CD4-positive, alpha-beta T cell treated with Interleukin-15 for 1 hour (primary cell): Measurements from ENCODE around the gene SLC25A27.

Experiments used
- DNase-seq: peaks from one replicate; pipeline ENCODE4 v3.0.0-alpha.2; 2020

The SLC25A27 gene

DNA sequence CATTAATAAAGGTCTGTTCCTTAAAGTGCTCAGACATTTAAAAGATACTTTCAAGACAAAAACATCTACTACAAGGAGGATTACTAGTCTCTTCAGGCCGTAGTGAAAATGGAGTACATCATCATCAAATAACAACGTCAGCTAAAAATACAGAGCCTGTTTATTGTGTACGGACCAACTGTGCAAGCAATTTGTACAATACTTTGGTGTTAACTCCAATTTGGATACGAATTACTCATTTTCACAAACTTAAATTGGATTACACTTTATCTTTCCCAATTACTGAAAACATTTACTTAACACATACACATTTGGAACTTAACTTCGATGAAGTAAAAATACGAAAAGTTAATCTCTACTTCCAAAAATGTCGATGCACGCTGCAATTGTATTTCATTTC lies 959 bp upstream of the SLC25A27 start:
- DNase-seq = no peak

DNA sequence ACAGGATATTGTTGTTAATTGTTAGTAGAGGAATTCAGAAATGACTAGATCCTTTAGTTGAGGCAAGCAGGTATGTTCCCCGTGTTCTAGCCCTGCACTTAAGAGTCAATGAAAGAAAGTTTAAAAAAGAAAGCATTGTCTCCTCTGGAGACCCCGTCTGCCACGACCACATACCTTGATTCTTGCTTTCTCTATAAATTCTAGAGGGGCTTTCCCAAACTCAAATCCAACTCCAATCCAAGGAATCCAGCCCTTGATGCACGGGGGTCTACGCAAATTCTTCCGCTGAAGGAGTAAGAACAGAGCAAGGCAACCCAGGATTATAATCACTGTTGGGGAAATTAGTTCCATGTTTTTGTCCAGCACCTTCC lies 558 bp upstream of the SLC25A27 start:
- DNase-seq = no peak

DNA sequence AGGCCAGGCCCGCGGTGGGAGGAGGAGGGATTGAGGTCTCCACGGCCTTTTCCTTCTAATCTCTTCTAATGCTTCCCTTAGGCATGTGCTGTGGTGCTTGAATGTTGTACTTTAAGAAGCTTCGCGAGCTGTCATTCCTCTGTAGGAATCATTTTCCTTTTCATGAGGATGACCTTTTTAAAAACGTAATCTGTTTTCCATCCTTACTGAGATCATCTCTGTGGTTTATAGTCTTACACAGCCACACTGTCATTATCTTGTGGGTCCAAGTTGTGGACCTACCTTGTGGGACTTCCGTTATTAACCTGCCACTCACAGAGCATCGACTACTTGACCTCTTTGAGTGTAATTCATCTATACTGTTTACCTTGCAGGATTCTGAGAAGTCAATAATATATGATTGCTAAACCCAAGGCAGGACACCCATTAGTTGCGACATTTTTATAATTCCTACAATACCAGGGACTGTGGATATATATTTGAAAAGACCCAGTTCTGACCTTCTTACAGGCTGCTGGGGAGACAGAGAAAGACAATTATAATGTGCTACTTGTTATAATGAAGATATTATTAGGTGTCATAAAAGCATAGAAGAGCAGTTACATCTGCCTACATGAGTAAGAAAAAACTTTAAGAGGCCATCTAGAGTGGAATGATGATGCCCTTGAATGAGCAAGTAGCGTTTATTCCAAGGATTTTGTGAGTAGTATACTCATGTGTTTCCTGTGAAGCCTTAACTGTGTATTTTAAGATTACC lies 842 bp downstream of the SLC25A27 start:
- no peak for DNase-seq

DNA sequence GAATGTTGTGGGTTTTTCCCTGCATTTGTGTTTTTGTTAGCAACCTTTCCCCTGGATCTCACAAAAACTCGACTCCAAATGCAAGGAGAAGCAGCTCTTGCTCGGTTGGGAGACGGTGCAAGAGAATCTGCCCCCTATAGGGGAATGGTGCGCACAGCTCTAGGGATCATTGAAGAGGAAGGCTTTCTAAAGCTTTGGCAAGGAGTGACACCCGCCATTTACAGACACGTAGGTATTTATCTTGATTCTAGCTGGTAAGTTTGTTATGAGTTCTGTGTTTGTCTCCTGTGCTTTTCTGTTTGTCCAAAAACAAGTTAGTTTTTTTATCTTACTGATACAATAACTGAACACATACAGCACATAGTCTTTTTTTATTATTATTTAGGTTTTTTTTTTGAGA lies 3.0 kb downstream of the SLC25A27 start:
- no peak for DNase-seq

DNA sequence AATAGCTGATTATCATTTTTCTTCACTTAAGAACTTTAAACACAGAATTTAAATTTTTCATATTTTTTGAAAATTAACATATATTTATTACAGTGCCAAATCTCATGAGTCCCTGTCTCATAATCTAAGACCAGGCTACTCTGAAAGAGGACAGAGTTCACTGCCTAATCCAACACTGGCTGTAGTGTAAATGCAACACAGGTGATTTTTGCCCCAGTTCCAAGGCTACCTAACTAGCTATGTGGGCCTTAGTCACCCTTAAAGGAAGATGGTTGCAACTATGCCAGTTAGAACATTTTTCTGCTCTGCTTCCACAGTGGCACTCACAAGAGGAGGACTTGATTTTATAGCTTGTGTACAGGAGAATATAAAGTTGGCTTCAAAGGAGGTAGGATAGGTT lies 4.9 kb downstream of the SLC25A27 start:
- DNase-seq = no peak

DNA sequence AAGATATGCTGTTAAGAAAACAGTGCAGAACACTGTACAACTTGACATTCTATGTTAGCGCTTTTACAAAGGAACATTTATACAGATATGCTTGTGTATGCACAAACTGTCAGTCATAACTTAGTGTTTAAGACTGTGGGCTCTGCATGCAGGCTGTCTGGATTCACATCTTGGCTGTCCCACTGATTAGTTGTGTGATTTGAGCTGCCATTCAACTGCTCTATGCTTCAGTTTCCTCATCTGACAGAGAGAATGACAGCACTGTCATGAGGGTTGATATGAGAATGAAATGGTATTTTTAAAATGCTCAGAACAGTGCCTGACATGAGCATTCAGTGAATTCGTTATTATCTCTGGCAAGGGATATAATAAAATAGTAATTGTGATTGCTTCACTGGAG lies 8.7 kb downstream of the SLC25A27 start:
- no peak for DNase-seq

DNA sequence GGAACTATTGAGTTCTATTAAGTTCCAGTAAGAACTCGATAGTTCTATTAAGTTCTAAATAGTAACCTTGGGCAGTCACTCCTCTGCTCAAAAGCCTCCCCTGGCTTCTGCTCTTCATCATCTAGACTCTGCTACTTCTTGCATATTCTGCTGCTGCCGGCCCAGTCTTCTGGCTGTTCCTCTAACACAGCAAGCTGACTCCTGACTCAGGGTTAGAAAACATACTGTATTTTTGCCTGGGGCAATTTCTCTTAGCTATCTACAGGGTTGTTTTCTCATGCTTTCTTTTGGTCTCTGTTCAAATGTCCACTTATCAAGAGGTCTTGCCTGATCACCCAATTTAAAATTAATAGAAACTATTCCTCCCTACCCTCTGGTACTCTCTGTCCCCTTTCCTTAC lies 14.6 kb downstream of the SLC25A27 start:
- DNase-seq = no peak

DNA sequence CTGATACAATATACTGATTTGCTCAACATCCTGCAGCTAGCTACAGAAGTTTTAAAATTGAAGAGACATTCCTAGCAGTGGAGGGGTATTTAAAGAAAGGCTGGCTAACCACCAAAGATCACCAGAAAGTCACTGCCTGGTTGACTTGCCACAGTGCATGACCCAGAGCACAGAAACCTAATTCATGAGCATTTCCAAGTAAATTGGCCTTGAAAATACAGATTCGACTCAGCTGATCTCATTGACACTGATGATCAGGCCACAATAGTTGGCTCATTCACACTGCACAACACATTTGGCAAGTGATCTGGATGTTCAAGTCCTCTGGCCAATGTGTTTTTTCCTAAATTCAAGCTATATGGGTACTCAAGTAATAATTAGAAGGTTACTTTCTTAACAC lies 21.6 kb downstream of the SLC25A27 start:
- DNase-seq = no peak

DNA sequence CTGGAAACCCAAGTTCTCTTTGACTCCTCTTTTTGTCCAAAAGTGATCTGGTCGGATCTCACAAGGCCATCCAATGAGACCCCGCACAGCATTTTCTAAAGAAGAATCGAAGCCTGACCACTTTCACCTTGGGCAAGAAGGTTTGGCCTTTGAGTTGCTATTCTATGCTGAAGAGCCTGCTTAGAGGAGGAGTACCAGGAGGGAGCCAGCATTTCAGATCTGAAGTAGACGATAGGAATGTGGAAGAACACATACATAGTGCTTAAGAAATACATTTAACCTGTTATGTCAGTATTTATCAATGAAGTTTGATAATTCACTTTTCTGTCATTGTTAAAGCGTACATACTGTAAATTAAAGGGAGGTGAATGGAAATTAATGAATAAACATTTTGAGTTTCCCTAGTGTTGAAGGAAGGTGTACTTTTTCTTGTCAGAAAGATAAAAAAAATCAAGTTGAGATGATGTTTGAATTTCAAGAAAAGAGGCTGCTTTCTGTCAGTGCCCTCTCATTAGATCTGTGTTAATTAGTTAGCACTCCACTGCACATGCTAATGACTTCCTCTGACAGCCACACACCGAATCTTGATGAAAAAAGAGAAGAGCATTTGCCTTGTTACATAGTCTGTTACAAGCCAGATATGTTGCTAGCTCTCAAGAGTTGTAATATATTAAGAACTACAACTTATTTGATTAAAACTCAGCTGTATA lies 24.0 kb downstream of the SLC25A27 start:
- DNase-seq = no peak

DNA sequence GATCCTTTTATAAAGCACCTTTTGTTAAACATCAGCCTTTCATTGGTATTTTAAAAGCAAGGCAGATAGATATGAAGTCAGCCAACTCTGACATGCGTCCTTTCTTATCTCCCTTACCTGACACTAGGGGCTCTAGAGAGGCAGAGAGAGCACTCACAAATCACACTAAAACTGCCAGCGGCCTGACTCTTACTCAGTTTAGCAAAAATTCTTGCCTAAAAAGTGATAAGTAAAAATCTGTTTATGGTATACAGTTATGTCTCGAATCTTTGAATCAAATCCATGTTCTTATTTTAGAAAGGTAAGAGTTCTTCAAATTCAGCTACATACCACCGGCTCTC lies 24.5 kb downstream of the SLC25A27 start:
- DNase-seq = no peak

DNA sequence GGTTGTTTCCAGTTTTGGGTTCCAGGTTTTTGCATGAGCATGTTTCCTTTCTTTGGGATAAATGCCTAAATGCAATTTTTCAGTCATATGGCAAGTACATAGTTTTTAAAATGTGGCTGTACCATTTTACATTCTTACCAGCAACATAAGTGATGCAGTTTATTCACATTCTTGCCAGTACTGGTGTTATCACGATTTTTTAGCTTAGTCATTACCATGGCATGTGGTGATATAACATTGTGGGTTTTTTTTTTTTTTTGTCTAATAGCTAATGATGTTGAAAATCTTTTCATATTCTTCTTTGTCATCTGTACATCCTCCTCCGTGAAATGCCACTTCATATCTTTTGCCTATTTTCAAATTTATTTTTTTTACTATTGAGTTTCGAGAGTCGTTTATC lies 32.0 kb downstream of the SLC25A27 start:
- DNase-seq = no peak

DNA sequence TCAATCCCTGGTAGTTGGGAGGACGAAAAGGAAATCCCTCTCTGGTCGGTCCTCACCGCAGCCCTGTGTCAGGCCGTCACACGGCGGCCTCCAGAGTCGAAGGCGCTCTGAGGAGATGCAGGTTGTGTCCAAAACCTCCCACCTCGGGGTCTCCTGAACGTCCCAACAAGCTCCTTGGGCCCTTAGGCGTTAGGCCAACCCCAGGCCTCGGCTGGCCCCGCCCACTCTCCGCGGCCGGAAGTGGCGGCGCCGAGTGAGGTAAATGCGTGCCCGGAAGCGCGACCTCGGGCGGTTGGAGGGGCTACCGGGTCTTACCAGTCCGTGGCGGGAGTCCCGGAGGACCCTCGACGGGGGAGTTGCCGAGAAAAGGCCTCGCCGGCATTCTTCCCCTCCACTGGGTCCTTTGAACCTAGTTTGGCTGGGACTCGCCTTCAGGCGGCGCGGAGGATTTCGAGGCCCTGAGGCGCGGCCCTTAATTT lies 34.9 kb downstream of the SLC25A27 start, which contains the start of gene TDRD6:
TSS of gene TDRD6 (plus strand) at position 267 of the 479 bp plus-strand sequence. CDS start 244 bp downstream, outside the sequence.
- no peak for DNase-seq

DNA sequence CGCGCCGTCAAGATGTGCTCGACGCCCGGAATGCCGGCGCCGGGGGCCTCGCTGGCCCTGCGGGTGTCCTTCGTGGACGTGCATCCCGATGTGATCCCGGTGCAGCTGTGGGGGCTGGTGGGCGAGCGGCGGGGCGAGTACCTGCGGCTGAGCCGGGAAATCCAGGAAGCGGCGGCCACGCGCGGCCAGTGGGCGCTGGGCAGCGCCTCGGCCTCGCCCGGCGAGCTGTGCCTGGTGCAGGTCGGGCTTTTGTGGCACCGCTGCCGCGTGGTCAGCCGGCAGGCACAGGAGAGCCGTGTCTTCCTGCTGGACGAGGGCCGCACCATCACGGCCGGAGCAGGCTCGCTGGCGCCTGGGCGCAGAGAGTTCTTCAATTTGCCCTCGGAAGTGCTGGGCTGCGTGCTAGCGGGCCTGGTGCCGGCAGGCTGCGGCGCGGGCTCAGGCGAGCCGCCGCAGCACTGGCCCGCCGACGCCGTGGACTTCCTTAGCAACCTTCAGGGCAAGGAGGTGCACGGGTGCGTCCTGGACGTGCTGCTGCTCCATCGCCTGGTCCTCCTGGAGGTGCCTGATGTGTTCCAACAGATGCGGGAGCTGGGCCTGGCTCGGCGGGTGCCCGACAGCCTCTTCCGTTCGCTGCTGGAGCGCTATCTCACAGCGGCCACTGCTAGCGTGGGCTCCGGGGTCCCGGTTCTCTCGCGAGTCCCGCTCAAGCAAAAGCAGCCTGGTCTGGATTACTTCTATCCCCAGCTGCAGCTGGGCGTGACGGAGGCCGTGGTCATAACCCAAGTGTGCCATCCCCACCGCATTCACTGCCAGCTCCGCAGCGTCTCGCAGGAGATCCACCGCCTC lies 35.6 kb downstream of the SLC25A27 start:
- DNase-seq = no peak

DNA sequence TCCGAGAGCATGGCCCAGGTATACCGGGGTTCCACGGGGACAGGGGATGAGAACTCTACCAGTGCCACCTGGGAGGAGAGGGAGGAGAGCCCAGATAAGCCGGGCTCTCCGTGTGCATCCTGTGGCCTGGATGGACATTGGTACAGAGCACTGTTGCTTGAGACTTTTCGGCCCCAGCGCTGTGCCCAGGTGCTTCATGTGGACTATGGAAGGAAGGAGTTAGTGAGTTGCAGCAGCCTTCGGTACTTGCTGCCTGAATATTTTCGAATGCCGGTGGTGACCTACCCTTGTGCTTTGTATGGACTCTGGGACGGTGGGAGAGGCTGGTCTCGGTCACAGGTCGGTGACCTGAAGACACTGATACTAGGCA lies 36.2 kb downstream of the SLC25A27 start:
- no peak for DNase-seq

DNA sequence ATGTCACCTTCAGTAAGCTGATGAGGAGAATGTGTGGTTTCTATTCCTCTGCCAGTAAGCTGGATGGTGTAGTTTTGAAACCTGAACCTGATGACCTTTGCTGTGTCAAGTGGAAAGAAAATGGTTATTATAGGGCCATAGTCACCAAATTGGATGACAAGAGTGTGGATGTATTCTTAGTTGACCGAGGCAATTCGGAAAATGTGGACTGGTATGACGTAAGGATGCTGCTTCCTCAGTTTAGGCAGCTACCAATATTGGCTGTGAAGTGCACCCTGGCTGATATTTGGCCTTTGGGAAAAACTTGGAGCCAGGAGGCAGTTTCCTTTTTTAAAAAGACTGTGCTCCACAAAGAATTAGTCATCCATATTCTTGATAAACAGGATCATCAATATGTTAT lies 36.9 kb downstream of the SLC25A27 start:
- no peak for DNase-seq

DNA sequence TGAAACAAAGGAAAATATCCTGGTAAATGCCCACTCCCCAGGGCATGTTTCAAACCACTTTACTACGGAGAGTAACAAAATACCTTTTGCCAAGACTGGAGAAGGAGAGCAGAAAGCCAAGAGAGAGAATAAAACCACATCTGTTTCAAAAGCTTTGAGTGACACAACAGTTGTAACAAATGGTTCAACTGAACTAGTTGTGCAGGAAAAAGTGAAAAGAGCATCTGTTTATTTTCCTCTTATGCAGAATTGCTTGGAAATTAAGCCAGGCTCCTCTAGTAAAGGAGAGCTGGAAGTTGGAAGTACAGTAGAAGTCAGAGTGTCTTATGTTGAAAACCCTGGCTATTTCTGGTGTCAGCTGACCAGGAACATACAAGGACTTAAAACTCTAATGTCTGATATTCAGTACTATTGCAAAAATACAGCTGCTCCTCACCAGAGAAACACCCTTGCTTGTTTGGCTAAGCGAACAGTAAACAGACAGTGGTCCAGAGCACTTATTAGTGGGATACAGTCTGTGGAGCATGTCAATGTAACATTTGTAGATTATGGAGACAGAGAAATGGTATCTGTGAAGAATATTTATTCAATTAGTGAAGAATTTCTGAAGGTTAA lies 37.5 kb downstream of the SLC25A27 start:
- no peak for DNase-seq

DNA sequence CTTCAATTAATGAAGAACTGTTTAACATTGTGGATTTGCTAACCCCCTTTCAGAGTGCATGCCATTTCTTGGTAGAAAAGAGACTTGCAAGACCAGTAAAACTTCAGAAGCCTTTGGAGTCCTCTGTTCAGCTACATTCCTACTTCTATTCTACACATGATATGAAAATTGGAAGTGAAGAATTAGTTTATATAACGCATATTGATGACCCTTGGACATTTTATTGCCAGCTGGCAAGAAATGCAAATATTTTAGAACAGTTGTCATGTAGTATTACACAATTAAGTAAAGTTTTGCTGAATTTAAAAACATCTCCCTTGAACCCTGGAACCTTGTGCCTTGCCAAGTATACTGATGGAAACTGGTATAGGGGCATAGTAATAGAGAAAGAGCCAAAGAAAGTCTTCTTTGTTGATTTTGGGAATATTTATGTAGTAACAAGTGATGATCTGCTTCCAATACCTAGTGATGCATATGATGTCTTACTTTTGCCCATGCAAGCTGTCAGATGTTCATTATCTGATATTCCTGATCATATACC lies 38.2 kb downstream of the SLC25A27 start:
- DNase-seq = no peak

DNA sequence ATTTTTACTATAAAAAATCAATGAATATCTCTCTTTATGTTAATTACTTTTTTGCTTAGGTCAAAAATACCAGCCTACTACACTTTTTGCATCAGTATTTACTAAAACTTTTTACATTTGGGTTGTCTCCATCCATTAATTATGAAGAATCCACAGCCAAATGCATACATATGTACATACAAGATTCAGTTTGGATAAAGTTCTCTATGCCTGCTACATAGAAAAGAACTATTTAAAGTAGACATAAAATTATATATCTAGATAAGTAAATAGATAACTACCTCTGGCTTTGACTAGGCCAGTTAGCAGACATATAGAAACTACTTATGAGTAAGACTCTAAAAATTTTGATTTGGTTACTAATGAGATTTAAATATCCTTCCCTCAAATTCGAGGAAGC lies 47.2 kb downstream of the SLC25A27 start:
- DNase-seq = no peak

DNA sequence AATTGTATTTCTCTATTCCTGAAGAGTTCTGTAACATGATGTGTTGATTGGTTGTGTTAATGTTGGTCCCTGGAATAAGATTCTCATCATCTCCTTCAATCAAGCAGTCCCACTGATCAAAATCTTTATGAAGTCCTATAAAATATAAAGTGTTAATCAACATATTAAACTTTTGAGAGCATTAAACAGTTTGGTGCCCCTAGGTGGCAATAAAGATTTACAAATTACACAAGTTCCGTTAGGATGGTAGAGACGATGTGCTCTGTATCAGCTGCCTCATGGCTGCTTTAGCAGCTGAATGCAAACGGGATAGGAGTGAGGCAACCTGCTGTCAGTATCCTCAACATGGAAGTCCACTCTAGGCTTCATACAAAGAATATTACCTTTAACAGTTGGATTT lies 51.8 kb downstream of the SLC25A27 start:
- DNase-seq = no peak

DNA sequence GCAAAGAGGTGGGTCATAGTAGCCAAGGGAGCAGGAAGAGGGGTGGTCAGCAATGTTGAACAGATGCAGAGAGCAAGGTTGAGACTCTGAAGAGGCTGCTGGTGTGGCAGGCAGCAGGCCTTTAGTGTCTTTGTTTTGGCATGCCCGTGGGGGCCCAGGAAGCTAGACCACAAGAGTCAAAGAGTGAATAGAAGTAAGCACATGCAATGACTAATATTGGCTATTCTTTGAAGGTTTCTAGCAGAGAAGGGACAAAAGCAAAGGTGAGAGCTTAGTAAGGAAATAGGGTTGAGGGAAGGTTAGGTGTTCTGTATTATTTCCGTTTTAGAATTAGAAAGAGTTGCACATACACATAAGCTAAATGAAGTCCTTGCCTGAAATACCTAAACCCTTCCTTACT lies 53.7 kb downstream of the SLC25A27 start:
- DNase-seq = no peak

DNA sequence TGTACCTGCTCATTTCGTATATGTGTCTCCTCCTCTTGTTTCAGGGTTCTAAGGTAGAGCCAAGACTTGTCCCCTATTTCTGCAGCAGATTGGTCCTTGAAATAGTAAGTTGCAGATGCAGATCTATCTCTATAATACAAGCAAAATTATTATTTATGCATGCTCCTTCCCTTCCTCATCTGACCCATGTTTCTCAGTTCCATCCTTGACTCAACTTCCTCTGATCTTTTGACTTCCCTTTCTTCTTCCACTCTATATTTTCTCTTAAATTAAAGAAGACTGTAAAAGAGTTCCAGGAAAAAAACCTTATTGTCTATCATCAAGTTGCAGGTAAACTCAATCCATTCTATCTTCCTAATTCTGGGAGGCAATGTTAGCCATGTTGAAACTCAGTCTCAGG lies 58.7 kb downstream of the SLC25A27 start:
- no peak for DNase-seq

DNA sequence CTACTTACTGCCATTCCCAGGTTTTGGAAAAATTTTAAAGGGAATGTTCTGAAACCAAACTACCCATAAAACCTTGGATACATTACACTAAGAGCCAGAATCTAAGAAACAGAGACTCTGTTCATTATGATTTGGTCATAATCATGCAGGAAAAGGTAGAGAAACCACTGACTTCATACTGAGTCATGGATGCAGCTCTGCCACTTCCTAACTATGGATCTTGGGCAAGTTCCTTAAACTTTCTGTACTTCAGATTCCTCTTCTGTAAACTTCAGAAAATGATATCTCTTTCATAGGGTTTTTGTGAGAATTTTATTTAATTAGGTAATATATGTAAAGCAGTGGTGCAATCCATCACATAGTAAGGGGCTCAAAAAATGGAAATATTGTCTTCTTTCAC lies 62.4 kb downstream of the SLC25A27 start:
- no peak for DNase-seq

DNA sequence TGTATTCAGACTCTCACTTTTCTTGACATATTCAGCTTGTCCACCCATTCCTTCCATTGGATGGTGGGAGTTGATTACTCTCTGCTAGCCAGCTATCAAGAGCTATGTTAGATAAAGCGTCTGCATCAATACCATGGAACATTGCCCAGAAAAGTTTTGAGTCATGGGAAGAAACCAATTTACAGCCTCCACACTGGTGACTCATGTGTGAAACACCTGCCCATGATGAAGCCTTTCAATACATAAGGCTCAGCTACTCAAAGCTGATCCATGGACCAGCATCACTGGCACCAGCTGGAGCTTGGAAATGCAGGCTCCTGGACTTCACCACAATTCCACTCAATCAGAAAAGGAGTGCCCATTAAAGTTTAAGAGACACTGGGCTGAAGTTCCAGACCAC lies 66.3 kb downstream of the SLC25A27 start:
- no peak for DNase-seq
